GM18511 (cell line): ENCODE measurements around the gene EIF5AL1.
"Not testable (repeated sequence)": the region's sequence is repeated elsewhere in the genome, so short reads cannot be mapped to it uniquely, and the experiment has no call there.

Experiments
- ATAC-seq: cut with Tn5 transposase; IDR thresholded peaks from one replicate; pipeline ENCODE4 v1.9.1; 2021; ENCODE audit warnings: mild to moderate bottlenecking, moderate library complexity; ENCODE audit not compliant: unreplicated experiment

EIF5AL1 gene

GRCh38 chr10:79555354-79556309, 43.3 kb downstream of the EIF5AL1 start:
- no peak for ATAC-seq

- not testable (repeated sequence) for ATAC-seq
These were observed 44.6 kb downstream of the EIF5AL1 start for GRCh38 chr10:79556961-79557360.

- ATAC-seq = no peak
These were observed 47.4 kb downstream of the EIF5AL1 start for GRCh38 chr10:79559726-79560125.

GRCh38 chr10:79560160-79560709, 47.9 kb downstream of the EIF5AL1 start, which contains the start of gene SFTPA2:
SFTPA2 (minus strand) TSS chr10:79560407; CDS start chr10:79559483, 924 bp downstream.
- ATAC-seq = no peak

GRCh38 chr10:79561257-79561656, 48.9 kb downstream of the EIF5AL1 start:
- ATAC-seq = no peak

GRCh38 chr10:79562135-79562756, 49.9 kb downstream of the EIF5AL1 start:
- ATAC-seq = peak; percentile 86

GRCh38 chr10:79563426-79563825, 51.1 kb downstream of the EIF5AL1 start:
- ATAC-seq = no peak
